GM12801 (cell line): ENCODE data around the gene EQTN.

ENCODE experiments used
- TF ChIP-seq, protein P1 (sequence below): IDR thresholded peaks from one replicate; pipeline ENCODE4 v1.5.1; 2011; ENCODE audit warnings: control low read depth; ENCODE audit not compliant: insufficient read length; ENCODE audit errors: extremely low read depth

Gene EQTN

DNA sequence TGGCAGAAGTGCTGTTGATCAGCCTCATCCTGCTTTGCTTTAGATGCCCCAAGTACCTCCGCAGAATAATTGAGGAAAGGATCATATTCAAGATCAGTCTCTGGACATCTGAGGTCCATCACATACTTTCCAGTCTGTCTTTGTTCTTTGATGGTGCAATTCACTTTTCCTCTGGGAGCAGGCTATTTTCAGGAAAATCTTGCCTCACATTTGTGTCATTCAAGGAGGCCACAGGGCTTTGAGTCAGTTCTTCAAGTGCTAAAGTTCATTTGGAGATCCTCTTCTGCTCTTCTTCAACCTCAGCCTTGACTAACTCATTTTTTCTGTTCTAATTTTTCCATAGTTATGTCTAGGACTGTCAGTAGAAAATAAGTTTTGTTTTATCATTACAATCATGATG is 18.6 kb downstream of the EQTN start:
- TF ChIP-seq, protein P1, sequence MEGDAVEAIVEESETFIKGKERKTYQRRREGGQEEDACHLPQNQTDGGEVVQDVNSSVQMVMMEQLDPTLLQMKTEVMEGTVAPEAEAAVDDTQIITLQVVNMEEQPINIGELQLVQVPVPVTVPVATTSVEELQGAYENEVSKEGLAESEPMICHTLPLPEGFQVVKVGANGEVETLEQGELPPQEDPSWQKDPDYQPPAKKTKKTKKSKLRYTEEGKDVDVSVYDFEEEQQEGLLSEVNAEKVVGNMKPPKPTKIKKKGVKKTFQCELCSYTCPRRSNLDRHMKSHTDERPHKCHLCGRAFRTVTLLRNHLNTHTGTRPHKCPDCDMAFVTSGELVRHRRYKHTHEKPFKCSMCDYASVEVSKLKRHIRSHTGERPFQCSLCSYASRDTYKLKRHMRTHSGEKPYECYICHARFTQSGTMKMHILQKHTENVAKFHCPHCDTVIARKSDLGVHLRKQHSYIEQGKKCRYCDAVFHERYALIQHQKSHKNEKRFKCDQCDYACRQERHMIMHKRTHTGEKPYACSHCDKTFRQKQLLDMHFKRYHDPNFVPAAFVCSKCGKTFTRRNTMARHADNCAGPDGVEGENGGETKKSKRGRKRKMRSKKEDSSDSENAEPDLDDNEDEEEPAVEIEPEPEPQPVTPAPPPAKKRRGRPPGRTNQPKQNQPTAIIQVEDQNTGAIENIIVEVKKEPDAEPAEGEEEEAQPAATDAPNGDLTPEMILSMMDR = no peak

DNA sequence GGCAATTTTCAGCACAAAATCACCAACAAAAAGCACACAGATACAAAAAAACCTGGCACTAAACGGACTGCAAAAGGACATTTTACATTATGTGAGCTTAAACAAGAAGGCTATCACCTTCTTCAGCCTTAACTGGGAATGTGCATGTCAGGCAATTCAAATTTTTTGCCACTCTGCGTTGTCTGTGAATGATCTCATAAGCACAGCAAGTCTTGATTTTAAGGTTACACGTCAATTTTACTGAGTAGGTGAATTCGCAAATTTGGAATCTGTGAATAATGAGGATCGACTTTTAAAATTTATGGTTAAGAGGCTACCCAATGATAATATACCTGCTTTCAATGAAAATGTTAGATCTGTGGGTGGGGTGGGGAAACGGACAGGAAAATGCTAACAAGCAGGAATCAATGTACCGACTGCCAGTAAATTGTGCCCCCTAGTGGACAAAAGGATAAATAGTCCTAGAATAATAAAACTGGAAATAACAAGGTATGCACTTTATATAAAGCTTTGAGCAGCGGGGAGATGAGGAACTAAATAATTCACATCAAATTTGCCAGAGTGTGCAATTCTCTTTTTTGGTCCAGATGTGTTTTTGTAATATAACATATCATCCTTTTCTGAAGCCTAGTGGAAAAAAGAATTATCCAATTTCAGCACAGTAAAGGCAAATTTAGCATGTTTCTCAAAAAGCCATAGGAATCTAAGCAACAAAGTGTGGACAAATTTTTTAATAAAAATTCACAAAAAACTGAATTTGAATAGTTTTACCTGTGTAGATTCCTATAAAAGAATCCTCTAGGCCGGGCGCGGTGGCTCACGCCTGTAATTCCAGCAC is 20.5 kb downstream of the EQTN start:
- TF ChIP-seq, protein P1 = no peak

DNA sequence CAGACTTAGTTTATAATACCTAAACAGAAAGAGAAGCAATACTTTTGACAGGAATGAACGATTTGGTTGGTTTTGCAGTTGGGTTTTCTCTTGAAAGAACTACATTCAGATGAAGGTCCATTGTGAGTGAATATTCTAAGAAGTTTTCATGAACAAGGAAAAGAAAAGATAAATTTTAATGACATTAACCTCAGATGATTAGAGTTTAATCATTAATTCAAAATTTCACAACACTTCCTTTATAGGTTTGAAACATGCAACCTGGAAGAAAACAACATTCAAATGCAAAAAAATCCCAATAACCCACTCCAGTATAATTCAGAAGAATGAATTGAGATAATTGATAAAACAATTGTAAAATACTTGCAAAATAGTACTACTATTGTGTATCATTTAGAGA is 23.8 kb downstream of the EQTN start:
- TF ChIP-seq, protein P1 = no peak

DNA sequence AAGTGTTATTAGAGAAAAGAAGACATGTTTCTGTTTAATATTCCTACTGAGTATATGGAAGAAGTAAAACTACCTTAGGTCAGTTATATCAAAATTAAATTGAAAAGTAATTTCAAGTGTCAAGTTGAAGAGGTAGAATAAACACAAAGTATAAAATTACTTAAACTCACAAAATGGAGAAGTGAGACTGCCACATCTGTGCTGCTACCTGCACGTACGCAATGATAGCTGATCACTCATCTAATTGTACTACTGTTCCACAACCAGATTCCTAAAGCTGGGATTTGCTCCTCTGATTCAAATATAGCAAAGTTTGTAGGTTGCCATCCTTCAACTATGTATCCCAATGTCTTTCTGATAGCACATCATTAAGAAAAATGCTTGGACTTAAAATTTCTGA is 24.8 kb downstream of the EQTN start:
- TF ChIP-seq, protein P1 = no peak

DNA sequence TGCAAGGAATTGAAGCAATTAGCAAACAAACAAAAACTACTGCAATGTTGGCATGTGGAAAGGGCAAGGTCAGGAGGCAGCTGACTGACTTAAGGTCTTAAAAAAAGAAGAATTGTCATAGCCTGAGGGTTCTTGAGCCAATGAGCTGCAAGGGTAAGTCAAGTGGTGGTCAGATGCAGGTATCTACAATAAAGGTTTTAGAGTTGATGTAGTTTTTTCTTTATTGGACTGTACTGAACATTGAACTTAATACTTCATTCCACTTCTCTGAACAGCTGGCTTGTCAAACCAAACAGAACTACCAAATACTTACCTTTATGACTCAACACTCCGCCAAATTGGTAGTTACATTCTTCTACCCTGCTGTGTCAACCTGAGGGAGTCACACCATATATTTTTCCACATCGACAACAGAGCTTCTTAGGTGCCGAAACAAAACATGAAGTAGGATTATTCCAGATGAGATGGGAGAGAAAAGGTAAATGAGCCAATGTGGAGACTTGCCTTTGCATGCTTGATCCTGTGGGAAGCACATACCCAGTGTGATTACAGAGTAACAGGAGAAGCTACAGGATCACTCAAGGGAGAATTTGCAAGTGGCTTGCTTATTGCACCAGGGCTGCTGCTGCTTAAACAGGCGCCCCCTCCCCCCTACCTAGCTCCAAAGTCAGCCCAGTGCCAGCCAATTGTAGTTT is 35.3 kb downstream of the EQTN start:
- TF ChIP-seq, protein P1 = no peak

DNA sequence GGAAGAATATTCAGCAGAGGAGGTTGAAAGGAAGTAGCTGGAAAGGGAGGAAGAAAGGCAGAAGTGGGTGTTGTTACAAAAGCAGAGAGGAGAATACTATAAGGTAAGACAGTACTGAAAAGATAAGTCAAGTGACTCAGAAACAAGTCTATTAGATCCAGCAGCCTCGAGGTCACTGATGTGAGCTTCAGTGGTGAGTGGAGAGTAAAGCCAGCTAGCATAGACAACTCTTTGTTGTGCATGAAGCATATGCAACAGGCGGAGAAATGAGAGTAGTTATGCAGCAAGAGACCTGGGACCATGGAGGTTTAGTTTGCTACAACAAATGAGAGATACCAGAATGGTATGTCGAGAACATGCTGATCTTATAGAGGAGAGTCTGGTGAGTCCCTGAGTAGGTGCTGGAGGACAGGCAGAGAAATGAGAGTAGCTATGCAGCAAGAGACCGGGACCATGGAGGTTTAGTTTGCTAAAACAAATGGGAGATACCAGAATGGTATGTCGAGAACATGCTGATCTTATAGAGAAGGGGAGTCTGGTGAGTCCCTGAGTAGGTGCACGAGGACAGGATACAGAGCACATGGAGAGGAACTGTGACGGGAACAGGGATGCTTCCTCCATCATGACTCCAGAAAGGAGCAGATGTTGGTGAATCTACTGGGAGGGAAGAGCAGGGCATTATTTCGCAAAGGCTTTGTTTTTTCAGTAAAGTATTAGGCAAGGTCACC is 36.0 kb downstream of the EQTN start:
- TF ChIP-seq, protein P1 = no peak

DNA sequence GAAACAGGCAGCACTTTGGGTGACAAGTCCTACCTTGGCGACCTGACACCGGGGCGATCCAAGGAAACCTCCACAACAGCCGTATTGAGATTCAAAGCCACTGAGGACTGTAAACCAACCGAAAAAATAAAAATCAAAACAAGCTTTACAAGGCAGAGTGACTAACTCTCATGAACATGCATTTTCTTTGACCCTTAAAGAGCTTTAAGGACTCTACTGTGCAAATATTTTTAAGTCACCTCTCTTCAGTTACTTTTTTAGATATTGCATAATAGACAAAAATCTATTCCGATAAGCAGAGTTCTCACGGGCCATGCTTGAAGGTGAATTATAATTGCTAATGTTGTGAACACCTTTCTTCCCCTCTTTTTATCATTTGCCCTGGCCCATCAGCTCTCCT is 38.3 kb downstream of the EQTN start:
- TF ChIP-seq, protein P1 = no peak
